Activated CD4-positive, CD25-positive, alpha-beta regulatory T cell treated with anti-CD3 and anti-CD28 coated beads, Interleukin-2, amount 50 U/mL, for 24 hours (primary cell): ENCODE data around the gene ARHGEF12.
A peak's percentile ranks its signal among the peaks of the same experiment; 100 is the strongest.
"Not testable (repeated sequence)": the region's sequence is repeated elsewhere in the genome, so short reads cannot be mapped to it uniquely, and the experiment has no call there.

Experiments used
- ATAC-seq, 2 donors: fragments of 150-1000 bp; cut with Tn5 transposase; one replicate each; pipeline ENCODE4 v1.10.0; 2021; ENCODE audit warnings: mild to moderate bottlenecking in 1 of 2, moderate library complexity in 1 of 2

Gene ARHGEF12

DNA sequence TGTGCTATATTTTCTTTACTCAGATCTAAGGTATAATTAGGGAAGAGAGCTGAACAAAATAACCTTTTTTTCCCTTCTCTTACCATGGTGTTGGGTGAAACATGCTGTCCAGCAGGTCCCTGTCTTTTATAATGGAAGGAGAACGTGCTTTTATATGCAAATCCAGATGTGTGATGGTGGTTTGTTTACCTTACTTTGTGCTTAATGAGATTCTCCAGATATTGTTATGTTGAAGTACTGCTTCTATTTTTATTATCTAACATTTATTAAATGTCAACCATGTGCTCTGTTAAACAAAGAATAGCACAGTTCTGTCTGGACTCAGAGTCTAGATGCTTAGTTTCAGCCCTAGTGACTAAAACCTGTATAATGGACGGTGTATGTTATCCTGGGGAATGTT is 165.2 kb downstream of the ARHGEF12 start:
- ATAC-seq, result no peak

DNA sequence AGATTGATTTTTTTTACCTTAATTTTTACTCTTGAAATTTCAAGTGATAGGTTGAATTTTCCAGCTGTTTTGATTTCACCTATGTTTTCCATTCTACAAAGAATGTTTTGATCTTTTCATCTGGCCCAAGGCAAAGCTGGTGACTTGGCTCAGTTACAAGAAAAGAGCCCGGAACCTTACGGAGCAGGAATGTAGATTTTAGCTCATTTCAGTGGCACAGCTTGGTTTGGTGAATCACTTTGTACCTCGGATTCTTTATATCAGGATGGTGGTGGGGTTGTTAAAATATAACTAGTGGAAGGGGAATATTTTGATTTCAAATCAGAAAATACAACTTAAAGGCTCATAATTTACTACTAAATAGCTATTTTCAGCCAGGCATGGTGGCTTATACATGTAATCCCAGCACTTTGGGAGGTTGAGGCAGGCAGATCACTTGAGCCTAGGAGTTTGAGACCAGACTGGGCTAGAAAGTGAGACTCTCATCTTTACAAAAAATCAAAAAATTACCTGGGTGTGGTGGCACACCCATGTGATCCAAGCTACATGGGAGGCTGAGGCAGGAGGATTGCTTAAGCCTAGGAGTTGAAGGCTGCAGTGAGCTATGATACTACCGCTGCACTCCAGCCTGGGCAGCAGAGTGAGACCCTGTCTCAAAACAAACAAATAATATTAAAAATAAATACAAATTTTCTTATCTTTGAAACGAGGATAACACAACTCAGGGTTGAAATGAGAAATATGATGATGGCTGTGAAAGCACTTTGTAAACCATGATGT is 166.0 kb downstream of the ARHGEF12 start:
- ATAC-seq, result no peak

DNA sequence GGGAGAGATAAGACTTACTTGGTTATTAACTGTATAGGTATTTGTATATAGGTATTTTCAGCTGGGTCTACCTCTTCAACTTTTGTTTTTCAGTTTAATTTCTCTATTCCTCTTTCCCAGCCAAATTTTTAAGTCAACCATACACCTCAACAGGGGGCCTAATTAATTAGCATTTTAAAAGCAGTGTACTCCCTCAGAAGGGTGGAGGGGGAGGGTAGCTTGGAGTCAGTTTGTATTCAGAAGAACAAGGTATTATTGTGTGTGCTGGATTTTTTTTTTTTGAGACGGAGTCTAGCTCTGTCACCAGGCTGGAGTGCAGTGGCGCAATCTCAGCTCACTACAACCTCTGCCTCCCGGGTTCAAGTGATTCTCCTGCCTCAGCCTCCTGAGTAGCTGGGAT is 167.3 kb downstream of the ARHGEF12 start:
- ATAC-seq, result not testable (repeated sequence)

DNA sequence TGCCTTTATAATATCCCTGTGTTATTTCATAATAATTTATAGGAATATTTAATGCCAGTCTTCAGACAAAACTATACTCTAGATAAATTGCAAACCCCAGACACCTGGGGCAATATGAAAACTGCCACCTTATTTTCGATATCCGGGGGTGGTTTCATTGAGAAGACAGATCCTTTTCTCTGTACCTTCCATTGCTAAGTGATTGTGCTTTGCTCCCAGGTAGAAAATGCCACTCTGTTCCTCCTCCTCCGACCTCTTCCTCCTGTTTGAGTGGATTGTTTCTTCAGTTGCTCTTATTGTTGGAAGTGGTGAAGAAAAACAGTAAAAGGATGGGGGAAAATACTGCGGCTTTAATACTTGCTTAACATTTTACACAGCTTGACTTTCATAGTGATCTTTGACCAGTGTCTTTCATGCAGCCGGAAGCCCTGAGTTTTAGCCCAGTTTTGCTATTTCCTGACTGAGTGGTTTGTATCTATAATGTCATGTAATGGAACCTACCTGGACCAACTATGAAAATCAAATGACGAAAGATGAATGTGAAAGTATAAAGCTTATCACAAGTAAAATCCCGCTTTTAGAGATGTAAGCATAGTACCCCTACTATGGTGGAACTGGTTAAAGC is 169.7 kb downstream of the ARHGEF12 start:
- ATAC-seq, result no peak

DNA sequence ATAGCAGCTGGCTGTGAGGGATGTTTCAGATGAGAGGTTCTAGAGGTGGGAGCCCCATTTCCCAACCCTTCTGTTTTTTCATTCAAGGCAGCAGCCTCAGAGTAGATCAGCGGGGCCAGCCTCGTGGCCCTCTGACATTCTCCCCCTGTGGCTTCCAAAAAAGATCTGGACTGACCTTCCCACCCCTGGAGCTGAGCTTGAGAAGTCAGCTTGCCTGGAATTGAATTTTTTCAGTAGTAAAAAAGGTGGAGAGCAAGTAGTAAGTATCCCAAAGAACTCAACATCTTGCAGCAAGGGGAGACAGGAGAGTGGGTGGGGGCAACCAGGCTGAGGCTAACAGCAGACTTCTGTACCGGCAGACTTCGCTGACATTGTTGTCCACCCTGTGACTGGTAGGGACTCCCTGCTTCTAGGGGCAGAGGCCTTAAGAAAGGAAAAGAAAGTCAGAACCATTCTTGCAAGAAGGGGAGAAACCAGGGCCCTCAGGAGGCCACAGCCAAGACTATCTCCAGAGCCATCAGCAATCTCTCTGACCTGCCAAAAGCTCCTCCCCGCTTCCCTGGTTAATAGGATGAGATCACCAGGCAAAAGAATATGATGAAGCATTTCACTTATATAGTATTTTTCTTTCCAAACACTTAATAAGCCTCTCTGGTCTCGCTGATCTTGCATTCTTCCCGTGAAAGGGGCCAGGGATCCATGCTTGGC is 173.3 kb downstream of the ARHGEF12 start:
- ATAC-seq, result no peak

DNA sequence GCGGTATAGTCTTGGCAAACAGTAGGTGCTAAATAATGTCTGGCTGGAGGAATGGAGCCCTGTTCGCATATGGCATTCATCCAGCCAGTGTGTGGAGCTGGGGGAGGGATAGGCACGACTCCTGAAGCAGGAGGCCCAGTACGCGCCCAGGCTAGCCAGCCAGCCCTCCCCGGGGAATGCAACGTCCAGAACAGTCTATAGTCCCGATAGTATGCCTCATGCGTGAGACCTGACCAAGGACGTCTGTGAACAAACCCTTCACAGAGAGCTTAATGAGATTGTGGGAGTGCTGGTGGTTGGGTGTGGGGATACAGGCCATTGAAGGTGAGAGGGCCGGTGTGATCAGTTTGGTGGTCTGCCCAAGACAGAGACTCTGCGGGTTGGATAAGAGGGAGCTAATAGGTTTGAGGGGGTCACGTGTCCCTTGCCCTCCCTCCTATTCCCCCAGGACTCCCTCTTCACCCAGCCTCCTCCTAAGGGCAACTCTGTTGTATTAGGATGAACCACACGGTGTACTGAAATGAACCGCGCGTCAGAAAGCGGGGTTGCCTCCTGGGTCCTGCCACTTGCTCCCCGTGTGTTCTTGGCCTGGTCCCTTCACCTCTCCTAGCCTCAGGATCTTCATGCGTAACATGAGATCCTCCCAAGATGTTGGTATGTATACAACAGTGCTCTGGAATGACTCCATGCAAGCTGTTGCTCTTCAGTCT is 174.3 kb downstream of the ARHGEF12 start:
- no peak for ATAC-seq

DNA sequence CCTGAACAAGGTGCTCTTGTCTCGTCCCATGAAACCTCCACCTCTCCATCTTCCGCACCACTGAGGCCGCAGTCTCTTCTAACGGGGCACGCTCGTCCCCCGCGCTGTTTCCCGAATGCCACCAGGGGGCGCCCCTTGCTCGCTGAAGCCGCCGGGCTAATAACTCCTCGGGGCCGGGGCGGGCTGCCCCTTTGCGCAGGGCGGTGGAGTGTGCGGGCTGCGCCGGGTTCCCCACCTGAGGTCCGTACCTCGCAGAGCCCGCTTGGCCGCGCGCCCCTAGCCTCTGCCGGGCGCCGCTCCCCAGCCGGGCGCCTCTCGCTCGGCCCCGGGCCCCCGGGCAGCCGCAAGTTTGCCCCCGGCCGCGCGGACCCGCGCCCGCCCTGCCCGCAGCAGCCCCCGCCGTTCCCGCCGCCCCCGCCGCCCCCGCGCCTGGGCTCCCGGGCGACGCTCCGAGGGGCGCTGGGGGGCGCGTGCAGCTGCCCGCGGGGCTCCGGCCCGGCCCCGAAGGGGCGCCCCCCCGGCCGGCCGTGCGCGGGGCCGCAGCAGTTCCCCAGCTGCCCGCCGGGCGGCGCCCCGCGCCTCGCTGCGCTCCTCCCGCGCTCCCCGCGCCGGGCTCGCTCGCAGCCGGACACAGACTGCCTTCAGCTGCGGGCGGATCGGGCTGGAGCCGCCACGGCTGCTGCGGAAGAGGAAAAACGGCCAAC is 175.1 kb downstream of the ARHGEF12 start, which contains the start of gene GRIK4:
TSS of gene GRIK4 (plus strand) at position 633 of the 704 bp plus-strand sequence. CDS start 148,571 bp downstream, outside the sequence.
- peak; percentile 83 to 88 for ATAC-seq

DNA sequence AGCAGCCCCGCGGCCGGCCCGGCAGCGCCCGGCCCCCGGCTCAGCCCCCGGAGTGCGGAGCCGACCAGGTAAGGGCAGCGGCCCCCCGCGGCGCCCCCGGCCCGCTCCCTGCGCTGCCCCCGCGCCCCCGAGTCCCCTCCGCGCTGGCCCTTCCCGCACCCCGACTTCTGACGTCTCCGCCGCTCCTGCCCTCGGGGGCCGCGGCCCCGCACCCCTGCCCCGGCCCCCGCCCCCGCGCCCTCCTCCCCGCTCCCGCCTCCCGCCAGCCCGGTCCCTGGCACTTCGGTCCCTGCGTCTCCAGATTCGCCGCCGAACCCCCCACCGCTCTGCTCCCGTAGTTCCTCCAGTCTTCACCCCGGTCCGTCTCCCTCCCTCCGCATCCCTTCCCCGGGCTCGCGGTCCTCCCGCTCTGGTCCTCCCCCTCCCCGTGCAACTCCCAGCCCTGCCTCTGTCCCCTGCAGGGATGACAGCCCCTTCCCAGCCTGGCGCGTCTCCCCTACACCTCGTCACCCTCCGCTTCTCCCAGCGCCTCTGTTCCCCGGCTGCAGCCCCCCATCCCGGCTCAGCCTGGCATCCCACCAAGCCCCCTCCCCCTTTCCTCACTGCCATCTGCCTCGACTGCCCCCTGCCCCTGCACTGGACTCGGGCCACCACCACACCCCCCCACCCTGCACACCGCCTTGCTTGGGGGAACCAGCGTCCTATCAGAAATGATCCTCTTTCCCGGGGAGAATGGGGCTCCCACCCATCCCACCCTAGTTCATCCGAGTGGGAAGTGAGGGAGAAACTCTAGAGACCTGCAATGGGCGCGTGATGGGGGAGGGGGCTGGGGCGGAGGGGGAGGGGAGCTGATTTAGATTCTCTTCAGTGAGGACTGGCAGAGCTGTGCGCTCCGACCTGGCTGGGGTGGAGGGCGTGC is 175.9 kb downstream of the ARHGEF12 start:
- no peak for ATAC-seq

DNA sequence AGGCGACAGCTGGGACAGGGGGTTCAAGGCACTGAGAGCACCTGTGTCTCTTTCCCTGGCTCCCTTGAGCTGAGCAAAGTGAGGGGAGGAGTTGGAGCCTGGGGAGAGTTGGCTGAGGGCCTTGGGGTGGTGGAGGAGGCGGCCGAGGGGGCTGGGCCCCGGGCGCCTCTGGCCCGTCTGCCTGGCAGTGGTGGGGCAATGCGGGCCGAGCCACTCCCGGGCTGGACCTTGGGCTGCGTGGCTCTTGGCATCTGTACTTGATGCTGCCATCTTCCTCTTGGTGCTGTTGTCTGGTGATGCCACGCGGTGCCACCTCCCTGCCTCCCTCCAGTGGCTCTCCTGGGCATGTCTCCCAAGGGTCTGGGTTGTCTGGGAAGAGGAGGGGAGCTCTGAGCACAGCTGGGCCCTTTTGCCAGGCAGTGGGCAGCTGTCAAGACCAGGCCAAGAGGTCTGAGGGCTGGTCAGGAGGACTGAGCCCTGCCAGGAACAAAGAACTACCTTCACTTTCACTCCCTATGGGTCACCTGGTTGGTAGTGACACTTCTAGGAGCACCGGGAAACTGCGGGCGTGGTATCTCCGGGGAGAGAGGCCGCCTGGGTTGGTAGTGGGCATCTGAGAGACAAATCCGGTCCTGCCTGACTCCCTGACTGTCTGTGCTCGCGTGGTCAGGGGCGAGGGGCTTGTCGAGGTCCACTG is 176.7 kb downstream of the ARHGEF12 start:
- no peak for ATAC-seq

DNA sequence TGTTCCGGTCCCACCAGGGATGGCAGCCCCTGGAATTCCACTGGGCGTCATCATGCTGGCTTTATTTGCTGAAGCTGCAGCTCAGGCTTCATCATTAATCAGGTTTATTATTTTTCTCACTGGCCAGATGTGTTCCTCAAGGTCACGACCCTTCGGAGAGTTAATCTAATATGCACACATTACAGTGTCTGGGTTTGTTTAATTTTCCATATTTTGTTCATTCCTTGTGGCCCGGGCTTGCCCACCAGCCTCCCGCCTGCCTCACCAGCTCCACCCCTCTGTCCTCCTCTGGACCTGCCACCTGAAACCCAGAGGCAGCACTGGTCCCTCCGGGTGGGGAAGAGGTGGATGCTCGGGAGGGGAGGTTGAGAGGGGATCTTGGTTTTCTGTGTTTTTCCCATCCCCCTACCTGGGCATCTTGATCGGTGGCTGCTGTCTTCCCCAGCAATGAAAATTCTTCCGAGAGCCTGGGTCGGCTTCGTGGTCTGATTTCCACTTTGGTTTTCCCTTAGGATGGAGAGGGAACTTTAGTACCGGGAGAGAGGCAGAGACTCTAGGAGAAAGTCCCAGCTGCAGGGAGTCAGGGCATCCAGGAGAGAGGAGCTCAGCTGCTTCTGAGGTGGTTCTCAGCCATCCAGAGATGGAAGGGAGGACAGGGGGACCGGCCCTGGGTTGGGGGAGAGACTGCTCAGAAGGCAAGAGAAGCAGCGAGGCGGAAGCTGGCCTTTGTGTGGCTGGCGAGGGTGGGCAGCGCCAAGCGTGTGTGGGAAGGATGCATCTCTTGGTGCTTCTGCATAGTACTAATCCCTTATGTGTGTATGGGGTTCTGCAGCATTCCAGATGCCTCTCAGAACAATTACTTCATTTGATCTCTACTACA is 177.5 kb downstream of the ARHGEF12 start:
- ATAC-seq, result no peak

DNA sequence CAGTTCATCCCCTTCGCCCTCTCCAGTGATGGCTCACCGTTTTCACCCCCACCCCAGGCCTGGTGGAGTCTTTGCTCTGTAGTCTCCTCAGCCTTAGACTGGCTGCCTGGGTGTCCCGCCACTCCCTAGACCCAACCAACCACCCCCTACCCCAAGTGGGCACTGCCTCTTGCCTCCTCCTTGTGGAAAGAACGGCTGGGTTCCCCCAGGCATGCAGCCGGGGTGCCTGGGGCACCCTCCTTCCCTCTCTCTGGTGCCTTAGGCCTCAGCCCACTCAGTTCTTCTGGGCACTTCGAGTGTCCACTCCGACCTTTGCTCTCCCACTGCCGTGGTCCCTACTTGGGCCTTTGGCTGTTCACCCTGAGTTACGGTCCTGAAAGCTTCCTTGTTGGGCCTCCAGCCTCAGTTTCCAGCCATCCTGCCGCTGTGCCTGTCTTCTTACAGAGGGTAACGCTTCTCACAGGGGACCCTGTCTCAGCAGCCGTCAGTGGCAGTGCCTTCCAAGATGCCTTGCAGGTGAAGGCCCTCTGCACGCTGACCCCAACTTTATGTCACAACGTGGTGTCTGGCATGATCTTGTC is 178.4 kb downstream of the ARHGEF12 start:
- no peak for ATAC-seq

DNA sequence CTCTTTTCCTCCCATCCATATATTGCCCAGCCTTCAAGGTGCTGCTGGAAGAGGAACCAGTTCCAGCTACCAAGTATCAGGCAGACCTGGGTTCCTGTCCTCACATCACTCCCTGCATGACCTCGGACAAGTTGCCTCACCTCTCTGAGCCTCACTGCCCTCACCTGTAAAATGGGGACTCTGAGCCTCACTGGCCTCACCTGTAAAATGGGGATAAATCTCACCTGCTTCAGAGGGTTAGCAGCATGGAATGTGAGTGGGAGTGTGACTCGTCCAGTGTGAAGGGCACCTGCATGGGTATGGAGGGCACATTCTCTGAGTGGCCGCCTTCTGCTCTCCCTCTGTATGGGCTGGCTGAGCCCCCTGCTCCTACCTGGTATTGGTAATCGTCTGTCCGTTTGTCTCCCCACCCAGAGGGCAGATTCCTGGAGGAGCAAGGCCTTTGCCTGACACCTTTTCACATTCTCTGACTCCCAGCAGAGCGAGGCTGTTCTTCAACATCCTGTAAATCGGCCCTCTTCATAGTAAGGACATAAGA is 179.0 kb downstream of the ARHGEF12 start:
- ATAC-seq, result no peak

DNA sequence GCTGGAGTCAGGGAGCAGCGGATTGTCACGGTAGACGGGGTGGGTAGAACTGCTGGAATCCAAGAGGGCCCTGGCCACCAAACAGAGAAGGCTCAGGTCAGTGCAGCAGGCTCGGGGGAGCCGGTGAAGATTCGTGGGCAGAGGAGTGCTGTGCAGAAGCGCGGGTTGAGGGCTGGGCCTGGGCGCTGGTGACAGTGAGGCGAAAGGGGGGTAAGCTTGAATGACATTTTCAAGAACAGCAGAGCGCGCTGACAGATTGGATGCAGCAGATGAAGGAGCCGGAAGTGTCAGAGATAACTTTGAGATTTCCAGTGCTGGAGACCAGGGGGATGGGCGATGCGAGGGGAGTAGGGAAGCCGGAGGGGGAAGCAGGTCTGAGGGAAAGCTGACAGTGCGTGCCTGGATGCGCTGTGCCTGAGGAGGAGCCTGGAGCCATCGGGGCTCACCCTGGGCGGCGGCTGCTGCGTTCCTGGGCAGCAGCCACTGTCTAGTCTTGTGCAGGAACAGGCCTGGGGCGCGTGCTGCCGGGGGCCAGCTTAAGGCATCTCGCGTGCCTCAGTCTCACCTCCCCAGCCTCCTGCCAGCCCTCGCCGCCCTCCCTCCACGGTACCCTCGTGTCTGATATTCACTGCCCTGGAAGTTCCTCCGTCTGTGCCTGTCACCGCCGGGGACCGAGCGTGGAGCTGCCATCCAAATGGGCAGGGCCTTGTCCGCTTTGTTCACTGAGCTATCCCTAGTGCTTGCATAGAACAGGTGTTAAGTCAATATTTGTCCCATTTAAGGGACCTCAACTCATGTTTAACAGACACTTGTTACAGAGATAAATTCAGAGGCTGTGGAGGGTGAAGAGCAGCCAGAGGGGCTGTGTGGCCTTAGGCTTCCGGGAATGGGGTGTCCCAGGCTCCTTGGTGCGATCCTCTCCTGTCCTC is 180.5 kb downstream of the ARHGEF12 start:
- ATAC-seq, result no peak

DNA sequence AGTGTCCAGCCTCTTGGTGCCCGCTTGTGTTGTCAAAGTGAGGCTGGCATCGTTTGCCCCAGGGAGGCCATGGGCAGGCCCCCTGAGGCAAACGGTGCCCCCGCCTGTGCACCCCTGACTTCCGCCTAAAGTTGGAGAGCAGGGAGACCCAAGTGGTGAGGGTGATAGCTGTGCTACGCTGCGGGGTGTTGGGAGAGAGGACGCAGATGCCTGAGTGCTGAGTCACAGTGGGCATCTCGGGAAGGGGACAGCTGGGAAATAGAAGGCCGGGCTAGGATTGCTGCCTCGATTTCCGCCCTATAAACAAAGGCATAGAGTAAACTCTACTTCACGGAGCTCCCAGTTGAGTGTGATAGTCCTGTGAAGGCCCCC is 181.2 kb downstream of the ARHGEF12 start:
- ATAC-seq, result no peak

DNA sequence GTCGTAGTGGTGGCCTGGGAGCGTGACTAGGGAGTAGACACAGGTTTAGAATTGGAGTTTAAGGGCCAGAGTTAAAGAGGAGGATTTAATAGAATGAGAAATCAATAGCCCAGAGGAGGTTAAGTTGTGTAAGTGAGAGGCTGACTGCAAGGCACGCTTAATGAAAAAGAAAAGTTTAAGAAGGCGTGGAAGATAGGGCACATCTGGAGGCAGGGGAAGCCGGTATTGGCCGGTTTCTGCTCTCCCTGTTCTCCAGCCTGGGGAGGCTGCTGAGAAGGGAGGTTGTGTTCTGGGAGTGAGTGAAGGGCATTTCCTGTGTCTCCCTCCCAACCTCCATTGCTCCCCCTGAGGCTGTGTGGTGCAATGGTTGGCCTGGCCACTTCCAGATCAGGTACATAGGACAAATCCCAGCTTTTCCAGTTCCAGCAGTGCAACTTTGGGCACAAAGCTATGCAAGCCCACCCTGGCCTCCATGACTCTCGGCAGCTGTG is 181.6 kb downstream of the ARHGEF12 start:
- ATAC-seq, result no peak

DNA sequence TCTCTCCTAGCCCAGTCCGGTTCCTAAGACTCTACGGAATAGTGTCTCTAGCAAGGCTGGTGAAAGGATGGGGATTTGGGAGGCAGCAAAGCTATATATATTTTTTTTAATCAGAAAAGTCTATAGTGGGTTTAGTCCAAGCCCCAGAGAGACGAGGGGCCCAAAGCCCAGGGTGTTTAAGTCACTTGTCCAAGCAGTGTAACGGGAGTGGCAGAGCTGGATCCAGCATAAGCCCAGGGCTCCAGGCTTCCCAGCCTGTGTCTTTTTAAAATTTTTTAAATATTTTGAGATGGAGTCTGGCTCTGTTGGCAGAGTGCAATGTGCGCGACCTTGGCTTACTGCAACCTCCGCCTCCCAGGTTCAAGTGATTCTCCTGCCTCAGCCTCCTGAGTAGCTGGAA is 182.1 kb downstream of the ARHGEF12 start:
- ATAC-seq, result no peak

DNA sequence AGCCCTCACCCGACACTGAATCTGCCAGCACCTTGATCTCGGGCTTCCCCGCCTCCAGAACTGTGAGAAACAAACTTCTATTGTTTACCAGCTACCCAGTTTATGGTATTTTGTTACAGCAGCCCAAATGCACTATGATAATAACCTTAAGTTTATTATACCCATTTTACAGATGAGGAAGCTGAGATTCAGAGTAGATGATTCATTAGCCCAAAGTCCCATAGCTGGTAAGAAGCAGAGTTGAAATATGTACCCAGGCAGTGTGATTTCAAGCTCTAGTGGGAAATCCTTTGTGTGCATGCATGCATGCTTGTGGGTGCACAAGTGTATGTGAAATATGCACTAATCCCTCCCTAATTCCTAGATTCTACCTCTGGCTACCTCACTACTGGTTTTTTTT is 183.3 kb downstream of the ARHGEF12 start:
- no peak for ATAC-seq
